ENCODE data around the gene ST8SIA3. TPM values are rescaled to one million over a fixed set of nuclear protein-coding genes. Genes with fewer than 3 reads are reported as not detected.

Gene ST8SIA3
- total and polyA plus RNA-seq, 2 of the 4 experiments (the other 2 are of a cell fraction): not detected

GRCh38 chr18:57352271-57352701, at the start of gene ST8SIA3 (continued):
- TF ChIP-seq BHLHE40 (IDR thresholded peaks at IDR 0.05; ENCODE audit: low read depth, low read length) (no peak), RAD21 (IDR thresholded peaks at IDR 0.05; ENCODE audit: low read length) (no peak)

GRCh38 chr18:57311472-57311871, 40.9 kb upstream of the ST8SIA3 start:
- no peaks in the 10 kb centered on the region for H3K9me3 ChIP-seq (ENCODE audit: control insufficient read depth, insufficient read depth, low read length)
- dilution Hi-C loops (cut with HindIII; ENCODE audit: low sequenced_read_pairs, unreplicated experiment) (no loop called here), in situ Hi-C loops (cut with MboI; ENCODE audit: low sequenced_read_pairs) (no loop called here), intact Hi-C loops (cut with micrococcal nuclease) (no loop called here)
- H3K4me3 ChIP-seq (ENCODE audit: insufficient read depth, low read depth, low read length): no peak overlapping the region
- H4K8ac ChIP-seq (ENCODE audit: low read depth in 2 of 2, low read length in 2 of 2): no peak overlapping the region
- H4K91ac ChIP-seq (ENCODE audit: insufficient read depth, low read depth, low read length): no peak overlapping the region
- H4K5ac ChIP-seq (ENCODE audit: low read depth, low read length): no peak overlapping the region
- no peaks in the 10 kb centered on the region for H3K79me1 ChIP-seq (ENCODE audit: low read depth in 1 of 2, low read length in 2 of 2)
- no peak overlapping the region for H3K4ac ChIP-seq (ENCODE audit: low read depth, low read length)
- H3K14ac ChIP-seq (replicated peaks; ENCODE audit: low read depth, low read length): no peak overlapping the region
- H2AFZ ChIP-seq (replicated peaks; ENCODE audit: low read length, poor library complexity): no peak overlapping the region
- no peaks in the 10 kb centered on the region for H3K4me1 ChIP-seq (ENCODE audit: control insufficient read depth, insufficient read depth, low read length)
- POLR2A ChIA-PET (ENCODE audit: unreplicated experiment): no interaction called here
- H3K9ac ChIP-seq (ENCODE audit: low read depth, low read length): no peak overlapping the region
- no TSS peak for BruUV-seq (replicated peaks)
- CTCF ChIA-PET: no interaction called here
- H3K4me2 ChIP-seq (ENCODE audit: low read depth, low read length): no peak overlapping the region
- DNase-seq (no peak), ATAC-seq (ENCODE audit: low read depth) (no peak)
- no peak overlapping the region for H3K27ac ChIP-seq (ENCODE audit: insufficient read depth, low read length)
- H2BK15ac ChIP-seq (ENCODE audit: low read depth, low read length): no peak overlapping the region
- TF ChIP-seq USF2 (IDR thresholded peaks at IDR 0.05; ENCODE audit: low read depth, low read length) (no peak), CHD1 (IDR thresholded peaks at IDR 0.05; ENCODE audit: low read depth, low read length) (no peak), SMC3 (IDR thresholded peaks at IDR 0.05; ENCODE audit: low read depth, low read length) (no peak), NFE2L2 (IDR thresholded peaks at IDR 0.05; ENCODE audit: low read depth, low read length) (no peak), RCOR1 (IDR thresholded peaks at IDR 0.05; ENCODE audit: insufficient replicate concordance, low read length) (no peak), CEBPB (IDR thresholded peaks at IDR 0.05; ENCODE audit: low read depth, low read length) (no peak), CTCF (conservative IDR thresholded peaks at IDR 0.05; ENCODE audit: low read depth, low read length) (no peak), FOS (IDR thresholded peaks at IDR 0.05; ENCODE audit: low read depth, low read length) (no peak), MAZ (IDR thresholded peaks at IDR 0.05; ENCODE audit: borderline replicate concordance, low read depth, low read length) (no peak), RAD21 (IDR thresholded peaks at IDR 0.05; ENCODE audit: low read length) (no peak), POLR2A (IDR thresholded peaks at IDR 0.05; ENCODE audit: low read depth, low read length) (no peak), MXI1 (IDR thresholded peaks at IDR 0.05; ENCODE audit: borderline replicate concordance, low read depth, low read length) (no peak)
- H3K36me3 ChIP-seq (ENCODE audit: control insufficient read depth, insufficient read depth, low read length): no peaks in the 10 kb centered on the region
- H3K9me1 ChIP-seq (ENCODE audit: insufficient read depth, low read length): no peaks in the 10 kb centered on the region
- no peak overlapping the region for H2BK20ac ChIP-seq (ENCODE audit: low read depth, low read length)
- H2AK5ac ChIP-seq (ENCODE audit: low read depth, low read length): no peak overlapping the region
- 38% methylated on average over 1 of the region's 4 CpGs; no CpG with 5 or more reads in 1 of the 2 experiments for WGBS, 2 experiments (ENCODE audit: extremely low coverage in 2 of 2, insufficient read length in 1 of 2)
- H2BK120ac ChIP-seq (ENCODE audit: low read depth, low read length): no peak overlapping the region
- no peak overlapping the region for H2AK9ac ChIP-seq (replicated peaks; ENCODE audit: low read depth, low read length, poor library complexity)
- no peak overlapping the region for H3K56ac ChIP-seq (ENCODE audit: extremely low read depth, insufficient read depth, low read length)
- no peak overlapping the region for H3K23ac ChIP-seq (ENCODE audit: low read depth, low read length)
- no peaks in the 10 kb centered on the region for H4K20me1 ChIP-seq (ENCODE audit: insufficient read depth, low read length)
- H3K18ac ChIP-seq (ENCODE audit: low read depth, low read length): no peak overlapping the region
- H3K27me3 ChIP-seq (ENCODE audit: control insufficient read depth, insufficient read depth, low read length): no peaks in the 10 kb centered on the region
- H2BK5ac ChIP-seq (ENCODE audit: low read depth, low read length, poor library complexity, severe bottlenecking): no peak overlapping the region

Measured in IMR-90 (cell line).